Small intestine (tissue), 7 donors: Measurements from ENCODE around the gene ABHD12B. TPM values are rescaled to one million over a fixed set of nuclear protein-coding genes. Genes with fewer than 3 reads are reported as not detected.

ENCODE experiments used
- DNase-seq, 2 donors: peaks; one replicate each; pipeline versions ENCODE4 v3.0.0 to v3.0.0-alpha.2; 2013
- FAIRE-seq: peaks from 2 replicates; lab custom pipeline; 2012; peaks lifted over from hg19 to GRCh38; lab: Jason Lieb, UNC
- H3K27ac ChIP-seq, 3 donors: one replicate each; pipeline ENCODE4 v1.5.1; 2013; ENCODE audit warnings: low read length in 2 of 3, mild to moderate bottlenecking in 2 of 3, control low read depth in 1 of 3, inconsistent platforms in 1 of 3, low read depth in 1 of 3, moderate library complexity in 1 of 3
- H3K27me3 ChIP-seq, 3 donors: one replicate each; pipeline ENCODE4 v1.6.1; 2013; ENCODE audit warnings: low read length in 3 of 3, inconsistent platforms in 1 of 3; ENCODE audit not compliant: control insufficient read depth in 3 of 3, insufficient read depth in 3 of 3
- H3K36me3 ChIP-seq, 3 donors: one replicate each; pipeline ENCODE4 v1.6.1; 2013; ENCODE audit warnings: low read length in 3 of 3, inconsistent platforms in 1 of 3, low read depth in 1 of 3, mild to moderate bottlenecking in 1 of 3, moderate library complexity in 1 of 3; ENCODE audit not compliant: control insufficient read depth in 3 of 3, insufficient read depth in 2 of 3
- H3K4me1 ChIP-seq, 3 donors: one replicate each; pipeline ENCODE4 v1.6.1; 2013; ENCODE audit warnings: low read length in 2 of 3, inconsistent platforms in 1 of 3, low read depth in 1 of 3, mild to moderate bottlenecking in 1 of 3, moderate library complexity in 1 of 3; ENCODE audit not compliant: control insufficient read depth in 3 of 3, insufficient read depth in 2 of 3
- H3K4me3 ChIP-seq, 3 donors: one replicate each; pipeline ENCODE4 v1.5.1; 2013; ENCODE audit warnings: low read length in 3 of 3, control low read depth in 1 of 3, inconsistent platforms in 1 of 3, low read depth in 1 of 3, mild to moderate bottlenecking in 1 of 3, moderate library complexity in 1 of 3
- H3K9me3 ChIP-seq, 2 donors: one replicate each; pipeline ENCODE4 v1.6.1; 2013; ENCODE audit warnings: low read depth in 1 of 2, low read length in 1 of 2; ENCODE audit not compliant: control insufficient read depth in 2 of 2, insufficient read depth in 1 of 2
- WGBS, 3 donors: extraction: QIAGEN DNeasy Blood & Tissue Kit; methylation state at CpG; one replicate each; pipeline ENCODE4 v1.1.7; 2013; 5-methylcytosine and 5-hydroxymethylcytosine counted together
- polyA plus RNA-seq, 4 donors: library from polyadenylated mRNA; stranded (reverse) in 3 of 4; unstranded in 1 of 4; fragments of 200-250 nt in 3 of 4; fragments of 120-200 nt in 1 of 4; gene quantifications; one replicate each; pipeline versions ENCODE4 v1.2.1 to v1.2.3, GENCODE V29; 2013
- donor health status: healthy with polysubstance abuse.
- donor health status: control.
- donor health status: control.
- donor health status: Bipolar disorder and iron deficiency.
- donor health status: healthy.

Gene ABHD12B
- polyA plus RNA-seq, 4 donors, result 0.07 to 0.09 TPM; not detected in 2

DNA sequence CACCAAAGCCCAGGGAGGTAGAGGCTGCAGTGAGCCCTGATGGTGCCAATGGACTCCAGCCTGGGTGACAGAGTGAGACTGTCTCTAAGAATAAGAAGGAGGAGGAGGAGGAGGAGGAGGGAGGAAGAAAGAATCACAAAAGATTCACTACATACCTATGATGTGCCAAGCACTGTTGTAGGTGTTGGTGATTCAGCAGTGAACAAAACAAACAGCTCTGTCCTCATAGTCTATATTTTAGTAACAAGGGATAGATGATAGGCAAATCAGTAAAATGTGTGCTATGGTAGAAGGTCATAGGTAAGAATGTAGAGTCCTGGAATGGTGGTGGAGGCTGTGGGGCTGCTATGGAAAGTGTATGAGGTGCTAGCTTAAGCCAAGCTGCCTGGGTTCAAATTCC is 18.0 kb upstream of the ABHD12B start:
- no peak overlapping the region for H3K4me3 ChIP-seq
- peaks cover 0 to 9% (median 0%) of the 10 kb centered on the region in 3 donors for H3K27me3 ChIP-seq
- no peaks in the 10 kb centered on the region for H3K9me3 ChIP-seq
- DNase-seq (no peak), FAIRE-seq (no peak)
- H3K27ac ChIP-seq, result no peak overlapping the region
- no peaks in the 10 kb centered on the region for H3K36me3 ChIP-seq
- no peaks in the 10 kb centered on the region for H3K4me1 ChIP-seq

- 78 to 99% (median 83%) methylated on average over 5 of the region's 5 CpGs for WGBS, 3 donors
These were observed 17.3 kb upstream of the ABHD12B start for GRCh38 chr14:50854521-50854920.

GRCh38 chr14:50855558-50855957 is 16.3 kb upstream of the ABHD12B start:
- FAIRE-seq (no peak), DNase-seq (no peak)
- Histone ChIP-seq H3K4me3 (no peak overlapping the region), H3K27ac (no peak overlapping the region), H3K27me3 (peaks cover 0 to 19% (median 0%) of the 10 kb centered on the region in 3 donors), H3K9me3 (no peaks in the 10 kb centered on the region), H3K36me3 (no peaks in the 10 kb centered on the region), H3K4me1 (peaks cover 0 to 5% (median 0%) of the 10 kb centered on the region in 3 donors)
- WGBS, 3 donors, result 47 to 70% (median 58%) methylated on average over 1 of the region's 1 CpG

More at GRCh38 chr14:50854521-50854920, 17.3 kb upstream of the ABHD12B start:
- Histone ChIP-seq H3K36me3 (no peaks in the 10 kb centered on the region), H3K27me3 (peaks cover 0 to 12% (median 0%) of the 10 kb centered on the region in 3 donors), H3K27ac (no peak overlapping the region), H3K4me3 (no peak overlapping the region), H3K9me3 (no peaks in the 10 kb centered on the region), H3K4me1 (no peaks in the 10 kb centered on the region)
- FAIRE-seq (no peak), DNase-seq (no peak)

GRCh38 chr14:50856660-50857059 is 15.2 kb upstream of the ABHD12B start:
- H3K4me3 ChIP-seq, result no peak overlapping the region
- peaks cover 0 to 5% (median 0%) of the 10 kb centered on the region in 3 donors for H3K4me1 ChIP-seq
- DNase-seq (no peak), FAIRE-seq (no peak)
- no peaks in the 10 kb centered on the region for H3K36me3 ChIP-seq
- peaks cover 0 to 19% (median 0%) of the 10 kb centered on the region in 3 donors for H3K27me3 ChIP-seq
- H3K9me3 ChIP-seq, result no peaks in the 10 kb centered on the region
- WGBS, 3 donors, result 73 to 87% (median 80%) methylated on average over 5 of the region's 5 CpGs
- H3K27ac ChIP-seq, result no peak overlapping the region

DNA sequence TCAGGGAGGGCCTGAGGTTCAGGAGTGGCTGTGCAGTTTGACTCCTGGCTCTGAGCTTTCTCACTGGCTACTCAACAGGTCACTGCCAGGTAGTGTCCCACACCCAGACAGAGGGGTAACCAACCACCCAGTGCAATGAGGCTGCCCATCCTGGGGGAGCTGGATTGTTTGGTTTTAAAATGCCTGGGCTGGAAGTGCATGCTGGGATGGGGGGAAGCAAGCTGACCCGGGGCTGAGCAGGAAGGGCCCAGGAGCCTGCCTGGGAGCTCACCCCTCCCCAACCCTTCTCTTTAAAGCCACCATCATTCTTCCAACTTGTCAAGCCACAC is 12.6 kb upstream of the ABHD12B start:
- Histone ChIP-seq H3K27ac (peak overlapping the region in 1 of 3 donors; percentile 54), H3K4me3 (peak overlapping the region in 1 of 3 donors; percentile 35), H3K4me1 (peaks cover 0 to 5% (median 0%) of the 10 kb centered on the region in 3 donors), H3K27me3 (peaks cover 0 to 19% (median 0%) of the 10 kb centered on the region in 3 donors), H3K9me3 (no peaks in the 10 kb centered on the region), H3K36me3 (no peaks in the 10 kb centered on the region)
- no peak for DNase-seq
- 7 to 40% (median 33%) methylated on average over 1 of the region's 1 CpG for WGBS, 3 donors
- no peak for FAIRE-seq

DNA sequence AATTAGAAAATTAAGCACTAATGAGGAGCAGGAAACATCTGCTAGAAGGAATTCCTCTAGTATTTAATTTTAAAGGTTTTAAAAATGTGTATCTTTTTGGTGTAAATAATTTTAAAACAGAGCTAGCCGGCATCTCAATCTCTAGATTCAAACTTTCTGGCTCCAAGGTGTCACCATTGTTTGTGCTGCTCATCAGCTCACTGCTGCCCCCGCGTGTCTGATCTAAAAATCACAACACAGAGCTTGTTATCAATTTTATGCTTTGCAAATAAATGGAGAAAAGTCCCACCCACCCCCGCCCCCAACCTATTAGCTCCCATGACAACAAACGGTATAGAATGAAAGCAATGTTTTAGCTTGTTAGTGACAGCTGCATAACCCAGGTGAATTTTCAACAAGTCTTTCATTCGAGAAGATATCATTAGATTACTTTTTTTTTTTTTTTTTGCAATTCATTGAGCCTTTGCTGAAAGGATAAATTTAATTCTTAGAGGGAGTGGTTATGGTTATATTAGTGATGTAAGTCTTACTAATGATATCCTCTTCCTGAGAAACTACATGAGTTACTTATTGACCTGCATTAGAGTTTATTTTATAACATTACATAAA is 11.3 kb upstream of the ABHD12B start:
- FAIRE-seq, result no peak
- peak overlapping the region in 1 of 3 donors; percentile 54 for H3K27ac ChIP-seq

DNA sequence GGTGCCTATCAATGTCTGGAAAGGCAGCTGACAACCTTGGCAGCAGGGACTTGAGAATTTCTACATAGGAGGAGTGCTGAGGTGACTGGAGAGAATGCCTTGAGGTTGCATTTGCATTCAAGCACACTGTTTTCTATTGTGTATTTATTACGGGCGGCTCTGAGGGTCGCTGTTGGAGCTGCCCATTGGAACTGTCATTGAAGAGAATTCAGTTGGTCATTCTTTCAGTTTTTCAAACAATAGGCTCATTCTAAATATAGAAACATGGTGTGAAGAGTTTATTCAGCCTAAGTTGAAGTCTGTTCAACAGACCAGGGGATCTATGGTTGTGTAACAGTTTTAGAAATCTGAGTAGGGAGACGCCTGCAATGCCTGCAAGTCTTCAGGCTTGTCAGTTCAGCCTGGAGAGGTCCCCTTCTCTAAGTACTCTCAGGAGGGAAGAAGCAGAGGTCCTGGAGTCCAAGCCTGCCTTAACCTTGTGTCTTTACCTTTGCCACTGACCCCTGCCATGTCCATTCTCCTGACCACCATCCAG is 9.8 kb upstream of the ABHD12B start:
- no peak for FAIRE-seq

More for the DNA sequence above, 11.3 kb upstream of the ABHD12B start:
- peak; percentile 74 to 76 for DNase-seq
- Histone ChIP-seq H3K27me3 (peaks cover 0 to 13% (median 0%) of the 10 kb centered on the region in 3 donors), H3K4me3 (peak overlapping the region in 2 of 3 donors; percentile 35 to 36), H3K9me3 (no peaks in the 10 kb centered on the region), H3K36me3 (no peaks in the 10 kb centered on the region), H3K4me1 (peaks cover 0 to 5% (median 0%) of the 10 kb centered on the region in 3 donors)
- 1 to 3% (median 1%) methylated on average over 6 of the region's 6 CpGs for WGBS, 3 donors

GRCh38 chr14:50864237-50864636 is 7.6 kb upstream of the ABHD12B start:
- peaks cover 0 to 12% (median 0%) of the 10 kb centered on the region in 3 donors for H3K27me3 ChIP-seq
- H3K36me3 ChIP-seq, result no peaks in the 10 kb centered on the region
- FAIRE-seq (no peak), DNase-seq (no peak)
- H3K4me1 ChIP-seq, result peaks cover 0 to 5% (median 0%) of the 10 kb centered on the region in 3 donors
- no peak overlapping the region for H3K4me3 ChIP-seq
- H3K9me3 ChIP-seq, result no peaks in the 10 kb centered on the region
- H3K27ac ChIP-seq, result no peak overlapping the region

More for the DNA sequence above, 9.8 kb upstream of the ABHD12B start:
- peaks cover 0 to 5% (median 0%) of the 10 kb centered on the region in 3 donors for H3K4me1 ChIP-seq
- WGBS, 3 donors, result 79 to 84% (median 80%) methylated on average over 4 of the region's 4 CpGs
- no peaks in the 10 kb centered on the region for H3K36me3 ChIP-seq
- peaks cover 0 to 13% (median 0%) of the 10 kb centered on the region in 3 donors for H3K27me3 ChIP-seq
- no peak overlapping the region for H3K4me3 ChIP-seq
- H3K27ac ChIP-seq, result no peak overlapping the region
- DNase-seq, result no peak
- H3K9me3 ChIP-seq, result no peaks in the 10 kb centered on the region
